T-helper 9 cell (primary cell): ENCODE data around the gene RERE.

Experiments
- DNase-seq: peaks from one replicate; pipeline ENCODE4 v3.0.0-alpha.2; 2020

RERE gene

DNA sequence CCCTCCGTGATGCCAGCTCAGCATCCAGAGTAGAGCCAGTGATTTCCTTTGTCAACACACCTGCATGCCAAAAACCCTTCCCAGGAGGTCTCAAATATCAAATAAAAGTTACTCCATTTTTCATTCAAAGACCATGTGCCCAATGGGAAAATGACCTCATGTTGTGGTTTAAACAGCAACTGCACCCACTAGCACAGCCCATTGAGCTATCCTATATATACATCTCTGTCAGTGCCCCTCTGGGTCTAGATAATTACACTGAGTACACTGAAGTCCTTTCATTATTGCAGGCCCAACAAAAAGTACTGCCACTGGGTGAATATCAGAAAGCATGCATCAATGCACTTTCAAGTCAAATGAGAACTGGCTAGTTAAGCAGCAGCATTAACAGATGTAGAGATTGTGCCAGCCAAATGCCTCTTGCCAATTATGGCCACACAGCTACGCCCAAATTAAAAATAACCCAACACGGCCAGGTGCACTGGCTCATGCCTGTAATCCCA lies 381.8 kb downstream of the RERE start:
- DNase-seq = no peak

GRCh38 chr1:8434101-8434500 lies 383.3 kb downstream of the RERE start:
- DNase-seq = no peak

- no peak for DNase-seq
These were observed 385.7 kb downstream of the RERE start for GRCh38 chr1:8431784-8432183.

DNA sequence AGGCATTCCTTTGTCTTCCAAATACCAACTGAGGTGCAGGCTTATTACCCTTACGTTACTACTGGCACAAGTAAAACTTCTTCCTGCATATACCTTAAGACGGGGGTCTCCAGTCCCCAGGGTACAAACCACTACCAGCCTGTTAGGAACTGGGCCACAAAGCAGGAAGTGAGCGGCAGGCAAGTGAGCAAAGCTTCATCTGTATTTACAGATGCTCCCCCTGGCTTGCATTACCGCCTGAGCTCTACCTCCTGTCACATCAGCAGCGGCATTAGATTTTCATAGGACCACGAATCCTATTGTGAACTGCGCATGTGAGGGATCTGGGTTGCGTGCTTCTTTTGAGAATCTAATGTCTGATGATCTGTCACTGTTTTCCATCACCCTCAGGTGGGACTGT lies 386.4 kb downstream of the RERE start:
- DNase-seq = peak; percentile 19

- no peak for DNase-seq
These were observed 387.0 kb downstream of the RERE start for GRCh38 chr1:8430476-8430875.

- no peak for DNase-seq
These were observed 387.8 kb downstream of the RERE start for GRCh38 chr1:8429549-8430110.

GRCh38 chr1:8428441-8428840 lies 389.0 kb downstream of the RERE start:
- no peak for DNase-seq

- DNase-seq = no peak
These were observed 389.5 kb downstream of the RERE start for GRCh38 chr1:8427986-8428385.

DNA sequence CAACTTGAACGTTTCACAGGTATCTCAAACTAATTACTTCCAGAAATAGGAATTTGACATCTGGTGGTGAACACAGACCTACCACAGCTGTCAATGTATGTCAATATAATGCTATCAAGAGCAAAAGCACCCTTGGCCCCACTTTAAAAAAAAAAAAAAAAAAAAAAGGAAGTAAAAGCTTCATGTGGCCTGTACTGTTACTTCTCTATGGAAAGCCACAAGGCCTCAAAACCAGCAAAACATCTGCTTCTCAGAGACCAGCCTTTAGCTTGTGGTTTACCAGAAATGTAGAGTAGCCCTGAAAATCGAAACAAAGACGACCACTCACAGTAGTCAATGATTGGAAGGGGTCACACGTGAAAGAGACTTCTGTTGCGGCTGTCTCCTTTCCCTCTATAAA lies 389.9 kb downstream of the RERE start:
- DNase-seq = no peak

- no peak for DNase-seq
These were observed 390.4 kb downstream of the RERE start for GRCh38 chr1:8426996-8427395.

- DNase-seq = no peak
These were observed 391.7 kb downstream of the RERE start for GRCh38 chr1:8425781-8426161.

DNA sequence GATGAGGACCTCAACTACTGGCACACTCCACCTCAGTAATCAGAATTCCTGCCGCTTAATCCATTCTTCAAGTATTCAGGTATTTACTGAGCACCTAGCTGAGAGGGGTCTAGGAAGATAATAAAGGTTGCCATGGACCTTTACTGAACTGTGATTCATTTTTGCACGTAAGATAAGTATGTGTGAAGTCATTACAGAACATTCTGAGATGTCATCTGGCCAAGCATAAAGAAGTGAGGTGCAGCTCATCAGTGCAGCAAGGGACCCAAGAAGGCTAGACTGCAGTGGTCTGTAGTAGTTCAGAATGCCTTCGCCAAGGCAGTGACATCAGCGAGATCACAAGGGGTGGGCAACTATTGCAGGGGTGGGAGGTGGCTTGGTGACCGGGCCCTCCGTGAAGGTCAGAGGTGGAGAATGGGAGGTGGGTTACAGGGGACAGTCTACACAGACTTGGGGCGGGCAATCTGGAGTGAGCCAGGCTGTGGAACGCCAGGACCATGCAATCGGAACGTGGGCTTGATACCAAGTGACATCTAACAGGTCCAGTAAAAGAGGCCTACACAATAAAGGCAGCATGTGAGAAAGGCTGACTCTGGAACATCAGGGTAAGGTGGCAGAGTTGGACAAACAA lies 392.2 kb downstream of the RERE start:
- no peak for DNase-seq

- peak; percentile 21 for DNase-seq
These were observed 392.8 kb downstream of the RERE start for GRCh38 chr1:8424539-8425116.

DNA sequence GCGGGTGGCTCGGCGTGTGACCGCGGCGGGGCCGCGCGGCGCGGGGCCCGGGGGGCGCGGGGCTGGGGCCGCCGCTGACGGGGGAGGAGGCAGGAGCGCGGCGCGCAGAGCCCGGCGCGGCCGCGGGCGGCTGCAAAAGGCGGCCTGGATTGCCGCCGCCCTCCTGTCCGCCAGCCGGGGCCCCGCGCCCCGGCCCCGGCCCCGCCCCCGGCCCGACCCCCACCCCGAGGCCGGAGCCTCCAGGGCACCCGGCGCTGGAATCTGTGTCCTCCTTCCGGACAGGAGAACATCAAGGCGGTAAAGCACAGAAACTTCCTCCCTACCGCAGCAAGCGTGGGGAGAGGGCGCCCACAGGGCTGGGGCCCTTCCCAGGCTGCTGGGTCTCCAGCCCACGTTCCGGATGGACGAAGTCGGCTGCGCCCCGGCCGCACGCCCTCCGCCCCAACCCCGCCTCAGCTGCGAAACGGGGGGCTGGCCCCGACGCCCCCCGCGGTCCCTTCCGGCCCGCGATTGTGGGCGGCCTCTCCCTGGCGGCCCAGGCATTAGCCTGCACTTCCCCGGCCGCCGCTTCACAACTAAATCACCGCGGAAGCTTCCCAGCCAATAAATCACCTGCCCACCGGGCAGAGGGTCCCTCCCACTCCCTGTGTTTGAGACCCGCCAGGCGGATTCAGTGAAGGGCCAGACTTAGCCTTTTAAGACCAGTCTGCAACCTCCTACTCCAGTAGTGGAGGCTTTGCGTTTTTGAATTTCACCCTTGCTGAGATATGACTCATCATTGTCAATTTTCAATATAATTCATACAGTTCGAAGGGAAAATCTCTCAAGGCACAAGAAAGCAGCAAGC lies 393.5 kb downstream of the RERE start:
- DNase-seq = peak; percentile 43

- DNase-seq = peak; percentile 32
These were observed 394.2 kb downstream of the RERE start for GRCh38 chr1:8423269-8423691.

- DNase-seq = no peak
These were observed 394.8 kb downstream of the RERE start for GRCh38 chr1:8422510-8423268.

DNA sequence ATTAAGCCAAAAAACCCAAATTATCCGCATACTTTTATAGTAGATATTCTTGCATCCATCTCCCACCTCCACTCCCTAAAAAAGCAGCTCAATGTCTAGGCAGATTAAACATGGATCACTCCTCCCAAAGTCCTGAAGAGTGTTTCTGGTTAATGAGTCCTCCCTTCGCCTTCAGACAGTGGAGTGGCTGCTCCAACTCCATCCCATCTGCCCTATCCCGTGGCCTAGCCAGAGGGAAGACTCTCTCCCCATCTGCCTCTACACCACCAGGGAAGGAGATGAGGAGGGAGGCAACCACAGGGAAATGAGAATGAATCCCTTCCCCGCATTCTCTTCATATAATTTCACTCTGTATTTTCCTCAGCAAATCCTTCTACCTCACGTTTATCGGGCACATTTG lies 395.7 kb downstream of the RERE start:
- no peak for DNase-seq

GRCh38 chr1:8420318-8420717 lies 397.1 kb downstream of the RERE start:
- DNase-seq = no peak

- DNase-seq = no peak
These were observed 397.6 kb downstream of the RERE start for GRCh38 chr1:8419861-8420260.

GRCh38 chr1:8419172-8419571 lies 398.3 kb downstream of the RERE start:
- no peak for DNase-seq

DNA sequence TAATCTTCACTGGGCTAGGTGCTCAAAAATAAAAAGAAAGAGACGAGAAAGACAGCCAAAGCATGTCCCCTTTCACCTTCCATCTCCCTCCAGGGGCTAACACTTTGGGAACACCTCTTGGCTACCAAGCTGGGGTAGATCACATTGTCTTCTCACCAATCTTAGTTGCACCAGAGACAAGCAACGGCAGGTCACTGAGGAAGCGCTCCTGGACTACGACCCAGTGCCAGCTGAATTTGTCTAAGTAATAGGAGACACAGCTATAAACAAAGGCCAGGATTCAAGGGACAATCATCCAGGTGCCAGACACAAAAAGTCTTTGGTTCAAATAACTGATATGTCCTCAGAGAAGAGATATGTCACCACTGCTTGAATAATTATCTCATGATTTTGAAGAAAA lies 399.1 kb downstream of the RERE start:
- no peak for DNase-seq

- no peak for DNase-seq
These were observed 399.8 kb downstream of the RERE start for GRCh38 chr1:8417625-8418024.

- no peak for DNase-seq
These were observed 400.6 kb downstream of the RERE start for GRCh38 chr1:8416881-8417280.
